ENCODE measurements around the gene OSGEP.
A peak's percentile ranks its signal among the peaks of the same experiment; 100 is the strongest.

Gene OSGEP

GRCh38 chr14:20454516-20455354, at the start of gene OSGEP, which contains the start of gene APEX1:
Gene OSGEP (minus strand): TSS chr14:20454812. CDS start chr14:20454683, 129 bp downstream.
Gene APEX1 (plus strand): TSS chr14:20455226. CDS start chr14:20455646, 420 bp downstream.
- DNase-seq (ENCODE audit: extremely low read depth in 1 of 2, low read depth in 1 of 2), result peak; percentile 93 to 97

DNA sequence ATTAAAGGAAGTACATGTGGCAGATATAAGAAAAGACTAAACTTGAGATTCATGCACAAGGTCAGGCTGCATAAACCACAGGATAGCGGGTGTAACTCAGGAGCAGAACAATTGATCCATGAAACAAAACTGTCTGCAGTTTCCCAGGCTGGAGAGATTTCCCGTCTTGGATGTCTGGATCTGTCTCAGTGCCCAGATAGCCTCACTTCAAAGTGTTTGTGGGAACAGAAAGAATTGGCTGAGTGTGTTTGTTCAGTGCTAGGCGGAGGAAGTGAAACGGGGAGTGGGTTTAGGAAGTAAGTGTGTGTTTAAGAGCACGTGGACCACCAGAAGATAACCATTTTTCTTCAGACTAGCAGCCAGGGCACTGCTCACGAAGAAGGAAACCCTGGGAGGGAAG, 49.3 kb upstream of the OSGEP start:
- no peak for DNase-seq (ENCODE audit: extremely low read depth in 1 of 2, low read depth in 1 of 2)

DNA sequence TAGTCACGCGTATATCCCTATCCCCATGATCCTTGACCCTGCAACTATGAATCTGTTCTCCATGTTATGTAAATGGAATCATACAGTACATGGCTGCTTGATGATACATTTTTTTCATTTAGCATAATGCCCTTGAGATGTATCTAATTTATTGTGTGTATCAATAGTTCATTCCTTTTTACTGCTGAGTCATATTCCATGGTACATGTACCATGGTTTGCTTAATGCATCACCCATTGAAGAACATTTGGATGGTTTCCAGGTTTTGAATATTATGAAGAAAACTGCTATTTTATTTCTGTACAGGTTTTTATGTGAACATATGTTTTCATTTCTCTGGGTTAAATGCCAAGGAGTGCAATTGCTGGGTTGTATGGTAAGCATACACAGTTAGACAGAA, 46.7 kb upstream of the OSGEP start:
- no peak for DNase-seq (ENCODE audit: extremely low read depth in 1 of 2, low read depth in 1 of 2)

DNA sequence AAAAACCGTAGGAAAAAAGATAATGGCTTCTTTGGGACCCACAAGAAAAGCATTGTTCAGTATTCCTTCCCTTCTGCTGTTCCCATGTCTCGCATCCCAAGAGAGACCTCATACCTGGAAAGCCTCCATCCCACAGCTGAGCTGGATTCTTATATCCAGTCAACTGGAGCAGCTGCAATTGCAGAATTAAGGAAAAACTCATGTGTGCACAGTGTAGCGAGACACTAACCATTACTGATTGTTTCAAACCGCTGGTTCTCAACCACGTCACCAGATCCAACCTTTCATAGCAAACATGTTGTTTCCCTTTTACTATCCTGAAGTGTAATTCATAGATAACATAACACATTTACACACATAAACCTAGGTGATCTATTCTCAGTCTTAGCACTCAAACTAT, 45.3 kb upstream of the OSGEP start:
- no peak for DNase-seq (ENCODE audit: extremely low read depth in 1 of 2, low read depth in 1 of 2)

DNA sequence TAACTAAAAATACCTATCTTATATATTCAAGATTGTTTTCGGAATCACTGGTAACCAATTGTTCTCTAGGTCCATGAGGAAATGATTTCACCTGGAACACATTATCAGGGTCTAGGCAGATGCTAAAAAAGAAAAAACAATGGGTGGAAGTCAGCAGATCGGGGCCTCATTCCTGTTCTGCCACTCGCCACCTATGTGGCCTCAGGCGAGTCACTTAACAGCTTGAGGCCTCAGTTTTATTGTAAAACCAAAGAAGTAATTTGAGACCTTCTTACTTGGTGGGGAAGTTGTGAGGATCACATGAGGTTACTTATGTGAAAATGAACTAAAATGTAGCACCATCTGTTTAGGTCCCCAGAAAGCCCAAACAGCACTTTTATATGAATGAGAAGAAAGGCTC, 44.5 kb upstream of the OSGEP start:
- DNase-seq (ENCODE audit: extremely low read depth in 1 of 2, low read depth in 1 of 2), result no peak

- DNase-seq (ENCODE audit: extremely low read depth in 1 of 2, low read depth in 1 of 2), result no peak
Measured at GRCh38 chr14:20498622-20499021, 44.0 kb upstream of the OSGEP start.

DNA sequence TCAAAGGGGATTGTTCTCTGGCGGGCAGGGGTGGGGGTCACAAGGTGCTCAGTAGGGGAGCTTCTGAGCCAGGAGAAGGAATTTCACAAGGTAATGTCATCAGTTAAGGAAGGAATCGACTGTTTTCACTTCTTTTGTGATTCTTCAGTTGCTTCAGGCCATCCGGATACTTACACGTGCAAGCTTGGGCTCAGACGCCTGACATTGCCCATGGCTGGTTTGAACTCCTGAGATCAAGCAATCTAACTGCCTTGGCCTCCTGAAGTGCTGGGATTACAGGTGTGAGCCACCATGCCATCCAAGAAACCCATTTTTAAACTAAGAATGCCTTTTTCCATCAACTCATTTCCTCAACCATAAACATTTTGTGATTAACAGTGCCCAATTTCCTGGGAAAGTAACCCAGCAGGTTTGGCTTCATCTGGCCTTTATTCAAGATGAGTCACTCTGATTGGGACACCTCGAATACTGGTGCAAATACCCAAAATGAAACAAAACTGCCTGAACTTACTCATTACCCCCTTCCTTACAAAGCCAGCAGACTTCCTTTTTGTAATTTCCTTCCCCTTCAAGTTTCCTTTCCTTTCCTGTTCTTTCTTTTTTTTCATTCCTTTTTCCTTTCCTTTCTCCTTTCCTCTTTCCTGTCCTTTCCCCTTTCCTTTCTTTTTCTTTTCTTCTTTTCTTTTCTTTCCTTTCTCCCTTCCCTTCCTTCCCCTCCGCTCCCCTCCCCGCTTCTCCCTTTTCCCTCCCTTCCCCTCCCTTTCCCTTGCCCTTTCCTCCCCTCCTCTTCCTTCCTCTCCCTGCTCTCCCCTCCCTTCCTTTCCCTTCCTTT, 40.5 kb upstream of the OSGEP start:
- no peak for DNase-seq (ENCODE audit: extremely low read depth in 1 of 2, low read depth in 1 of 2)

DNA sequence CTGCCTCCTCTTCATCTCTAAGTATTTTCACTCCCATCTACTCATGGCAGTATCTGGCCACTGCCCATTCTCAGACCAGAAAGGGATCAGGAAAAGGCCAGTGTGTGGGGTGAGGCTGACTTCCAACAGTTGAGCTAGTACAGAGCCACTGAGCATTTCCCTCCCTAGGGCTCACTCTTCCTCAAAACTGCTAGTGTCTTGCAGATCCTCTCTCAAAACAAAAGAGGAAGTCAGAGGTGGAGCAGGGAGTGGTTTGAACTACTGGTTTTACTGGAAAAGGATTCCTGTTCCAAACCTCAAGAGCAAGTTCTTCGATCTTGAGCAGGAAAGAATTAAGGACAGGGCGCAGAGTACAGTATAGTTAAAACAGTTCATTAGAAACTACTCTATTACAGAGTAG, 39.0 kb upstream of the OSGEP start:
- DNase-seq (ENCODE audit: extremely low read depth in 1 of 2, low read depth in 1 of 2), result no peak

- DNase-seq (ENCODE audit: extremely low read depth in 1 of 2, low read depth in 1 of 2), result no peak
Measured at GRCh38 chr14:20492486-20492885, 37.9 kb upstream of the OSGEP start.

GRCh38 chr14:20490563-20490962, 36.0 kb upstream of the OSGEP start:
- DNase-seq (ENCODE audit: extremely low read depth in 1 of 2, low read depth in 1 of 2), result no peak

- DNase-seq (ENCODE audit: extremely low read depth in 1 of 2, low read depth in 1 of 2), result no peak
Measured at GRCh38 chr14:20489093-20489994, 34.7 kb upstream of the OSGEP start.

- no peak for DNase-seq (ENCODE audit: extremely low read depth in 1 of 2, low read depth in 1 of 2)
Measured at GRCh38 chr14:20487396-20487725, 32.7 kb upstream of the OSGEP start.

DNA sequence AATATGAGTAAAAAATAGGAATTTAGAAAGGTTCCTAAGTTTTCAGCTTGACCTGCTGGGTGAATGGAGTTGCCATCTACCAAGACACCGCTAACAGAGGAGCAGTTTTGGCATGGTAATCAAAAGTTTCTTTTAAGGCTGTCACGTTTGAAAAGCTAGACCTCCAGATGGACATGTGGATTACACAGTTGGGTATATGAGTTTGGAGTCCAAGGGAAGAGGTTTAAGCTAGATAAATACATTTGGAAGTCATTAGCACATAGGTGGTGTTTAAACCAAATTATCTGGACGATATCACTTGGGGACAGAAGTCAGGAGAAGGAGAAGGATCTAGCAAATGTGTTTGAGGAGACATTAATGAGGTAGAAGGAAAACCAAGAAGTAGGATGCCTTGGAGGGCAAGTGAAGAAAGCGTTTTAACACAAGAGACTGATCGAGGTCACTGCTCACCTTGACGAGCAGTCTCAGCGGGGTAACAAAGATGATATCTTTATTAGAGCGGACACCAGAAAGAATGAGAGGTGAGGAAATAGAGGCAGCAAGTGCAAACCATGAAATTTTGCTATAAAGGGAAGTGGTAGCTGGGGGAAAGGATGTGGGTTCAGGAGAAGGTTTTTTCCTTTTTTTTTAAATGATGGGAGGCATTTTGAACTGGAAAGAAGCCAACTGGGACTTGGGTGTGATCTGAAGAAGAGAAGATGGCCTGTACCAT, 32.2 kb upstream of the OSGEP start:
- no peak for DNase-seq (ENCODE audit: extremely low read depth in 1 of 2, low read depth in 1 of 2)

DNA sequence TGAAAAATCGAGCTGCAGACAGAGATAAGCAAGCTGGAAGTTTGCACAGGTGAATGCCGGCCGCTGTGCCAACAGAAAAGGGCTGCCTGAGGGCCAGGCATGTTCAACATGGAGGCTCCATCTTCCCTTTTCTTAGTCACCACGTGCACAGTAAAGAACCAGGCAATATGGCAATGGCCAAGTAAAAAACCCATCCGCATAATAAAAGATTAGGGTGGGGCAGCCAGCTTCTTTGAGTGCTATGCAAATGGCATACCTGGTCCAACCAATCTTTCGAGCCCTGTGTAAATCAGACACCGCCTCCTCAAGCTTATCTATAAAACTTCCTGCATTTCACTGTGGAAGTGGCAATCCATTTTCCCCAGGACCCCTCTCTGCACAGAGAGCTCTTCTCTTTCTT, 31.3 kb upstream of the OSGEP start:
- DNase-seq (ENCODE audit: extremely low read depth in 1 of 2, low read depth in 1 of 2), result no peak

DNA sequence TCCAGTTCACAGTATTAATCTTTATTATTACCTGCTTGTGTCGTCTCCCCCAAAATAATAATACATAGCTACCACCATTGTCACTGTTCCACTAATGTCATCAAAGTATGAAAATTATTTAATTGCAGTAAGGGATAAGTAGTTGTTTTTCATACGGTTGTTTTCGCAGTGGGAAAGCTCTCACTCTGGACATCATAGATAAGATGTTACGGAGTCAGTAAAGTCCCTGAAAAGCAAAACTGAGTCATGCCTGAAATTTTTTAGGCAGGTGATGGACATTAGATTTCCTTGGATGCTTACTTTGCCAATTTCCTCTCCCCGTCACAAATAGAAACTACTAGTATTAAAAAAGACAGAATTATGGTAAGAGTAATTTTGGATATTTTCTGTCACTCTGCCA, 27.8 kb upstream of the OSGEP start:
- DNase-seq (ENCODE audit: extremely low read depth in 1 of 2, low read depth in 1 of 2), result no peak

GRCh38 chr14:20478894-20479293, 24.3 kb upstream of the OSGEP start:
- DNase-seq (ENCODE audit: extremely low read depth in 1 of 2, low read depth in 1 of 2), result no peak

- no peak for DNase-seq (ENCODE audit: extremely low read depth in 1 of 2, low read depth in 1 of 2)
Measured at GRCh38 chr14:20477211-20477876, 22.7 kb upstream of the OSGEP start.

DNA sequence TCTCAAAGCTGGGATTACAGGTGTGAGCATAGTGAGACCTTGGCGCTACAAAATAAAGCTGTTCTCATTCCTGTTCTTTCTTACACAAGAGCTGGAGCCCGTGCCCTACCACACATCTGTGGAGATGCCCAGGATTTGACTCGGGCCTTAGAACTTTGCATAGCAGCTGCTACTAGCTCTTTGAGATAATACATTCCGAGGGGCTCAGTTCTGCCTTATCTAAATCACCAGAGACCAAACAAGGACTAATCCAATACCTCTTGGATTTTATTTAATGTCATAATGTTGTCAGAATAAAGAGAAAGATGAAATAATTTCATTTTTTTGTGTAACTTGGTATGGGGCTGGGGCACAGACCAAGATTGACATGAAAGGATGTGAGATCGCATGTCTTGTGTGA, 22.2 kb upstream of the OSGEP start:
- no peak for DNase-seq (ENCODE audit: extremely low read depth in 1 of 2, low read depth in 1 of 2)

DNA sequence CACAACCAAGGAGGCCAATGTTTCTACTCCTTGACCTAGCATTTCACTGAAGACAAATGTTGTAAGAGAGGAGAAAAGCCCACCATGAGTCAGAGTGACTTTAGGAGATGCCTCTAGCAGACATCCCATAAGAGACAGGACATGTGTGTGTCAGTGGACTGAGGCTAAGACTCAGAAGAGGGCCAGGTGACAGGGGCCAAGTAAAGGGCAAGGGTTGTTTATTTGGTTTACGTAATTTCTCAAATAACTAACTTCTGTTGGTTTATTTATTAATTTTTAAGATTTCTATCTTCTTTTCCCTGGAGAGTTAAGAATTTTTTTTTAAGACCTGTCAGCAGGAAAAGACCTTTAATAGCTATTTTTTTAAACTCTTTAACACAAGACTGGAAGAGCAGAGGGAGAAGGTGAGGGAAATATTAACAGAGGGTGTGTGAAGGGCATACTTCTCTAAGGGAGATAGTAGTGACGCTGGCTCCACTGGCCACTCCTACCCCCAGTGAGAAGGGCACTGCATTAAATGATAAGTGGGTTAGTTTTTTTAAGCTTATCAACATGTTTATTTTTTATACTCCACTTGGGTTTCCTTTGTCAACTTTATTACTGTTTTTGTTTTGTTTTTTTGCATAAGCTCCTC, 18.0 kb upstream of the OSGEP start:
- DNase-seq (ENCODE audit: extremely low read depth in 1 of 2, low read depth in 1 of 2), result no peak

- DNase-seq (ENCODE audit: extremely low read depth in 1 of 2, low read depth in 1 of 2), result no peak
Measured at GRCh38 chr14:20470603-20470901, 15.9 kb upstream of the OSGEP start.

Data from activated CD8-positive, alpha-beta memory T cell treated with anti-CD3 and anti-CD28 coated beads for 1 hour (primary cell).